ELF-1 (cell line): ENCODE measurements around the gene ACADL.

Source experiments
- DNase-seq: peaks from one replicate; pipeline ENCODE4 v3.0.0-alpha.2; 2016; ENCODE audit warnings: low read depth, low spot score

Gene ACADL

DNA sequence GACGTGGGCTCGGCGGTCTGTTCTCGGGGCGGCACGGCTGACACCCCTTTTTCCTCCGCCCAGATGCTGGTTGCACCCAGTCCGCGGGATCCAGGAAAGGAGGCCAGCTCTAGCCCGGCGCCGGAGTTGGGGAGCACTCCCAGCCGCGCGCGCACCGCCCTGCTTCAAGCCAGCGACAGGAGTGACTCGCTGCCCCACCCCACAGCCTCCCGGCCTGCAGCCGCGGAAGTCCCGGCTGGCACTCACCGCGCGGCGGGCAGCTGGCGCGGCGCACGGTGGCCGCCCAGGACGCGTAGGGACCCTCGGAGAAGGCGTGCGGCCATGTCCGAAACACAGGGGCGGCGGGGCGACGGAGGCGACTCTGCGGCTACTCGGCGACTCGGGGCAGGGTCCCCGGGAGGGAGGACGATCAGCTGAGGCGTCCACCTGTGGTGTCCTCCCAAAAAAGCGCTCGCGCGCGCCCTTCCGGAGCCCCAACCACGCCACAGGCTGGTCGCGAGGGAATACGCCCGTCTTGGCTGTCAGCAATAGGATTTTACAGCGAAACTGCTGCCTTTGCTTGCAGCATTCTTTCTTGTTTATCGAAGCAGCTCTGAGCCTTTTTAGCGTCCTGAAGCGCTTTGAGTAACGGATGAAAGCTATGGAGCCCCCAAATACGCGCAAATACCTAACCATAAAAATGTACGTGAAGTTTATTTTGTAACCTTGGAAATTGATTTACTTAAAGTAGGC lies at the start of gene ACADL:
Gene ACADL (minus strand): TSS at position 507 of the 732 bp plus-strand sequence. CDS start 184 bp downstream, at position 323.
- peak; percentile 64 for DNase-seq

DNA sequence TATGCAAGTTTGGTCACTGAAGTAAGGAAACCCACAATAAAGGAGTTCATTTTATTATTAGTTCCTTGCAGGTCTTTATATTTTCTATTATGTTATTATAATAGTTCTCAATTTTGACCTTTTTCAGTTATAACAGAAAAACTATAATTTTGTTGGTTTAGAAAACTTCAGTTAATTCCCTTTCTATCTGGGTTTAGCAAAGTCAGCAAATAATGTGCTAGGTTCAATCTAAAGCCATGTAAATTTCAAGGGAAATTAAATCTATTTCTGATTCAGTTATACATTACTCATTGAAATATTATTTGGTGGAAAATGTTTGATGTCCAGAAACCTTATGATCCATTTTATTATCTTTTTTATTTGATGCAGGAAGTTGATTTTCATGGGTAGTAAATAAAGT lies 46.1 kb upstream of the ACADL start:
- DNase-seq = no peak

DNA sequence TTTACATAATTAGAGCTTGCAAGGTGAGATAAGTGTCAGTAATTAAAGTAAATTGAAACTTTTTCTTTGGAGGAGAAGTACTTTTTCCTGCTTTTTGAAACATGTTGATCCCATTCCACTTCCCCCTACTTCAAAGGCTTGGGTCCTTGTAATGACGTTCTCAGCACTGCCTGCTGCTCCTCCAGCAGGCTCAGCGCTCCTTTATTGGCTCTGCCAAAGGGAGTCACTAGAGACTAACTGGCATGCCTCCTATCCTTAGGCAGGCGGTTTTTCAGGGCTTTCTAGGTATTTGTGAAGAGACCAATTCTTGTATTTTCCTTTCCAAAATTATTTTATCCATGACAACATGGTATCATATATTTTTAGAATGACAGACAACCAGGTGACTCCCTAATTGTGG lies 43.9 kb upstream of the ACADL start:
- peak; percentile 6 for DNase-seq

DNA sequence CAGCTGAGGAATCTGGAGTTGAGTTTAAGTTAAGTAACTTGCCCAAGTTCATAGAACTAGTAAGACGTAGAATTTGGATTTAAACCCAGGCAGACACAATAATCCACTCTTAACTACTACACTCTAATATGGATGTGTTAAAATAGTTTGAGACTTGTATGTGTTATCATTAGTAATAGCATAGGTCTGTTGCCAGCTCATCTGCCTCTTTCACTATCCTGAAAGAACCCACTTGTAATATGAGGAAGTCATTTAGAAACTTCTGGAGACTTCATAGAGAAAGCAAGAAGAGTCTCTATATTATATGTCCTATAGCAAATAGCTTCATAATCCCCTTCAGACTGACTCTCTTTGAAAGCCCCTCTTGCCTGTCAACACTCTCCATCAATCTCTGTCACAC lies 43.0 kb upstream of the ACADL start:
- no peak for DNase-seq

DNA sequence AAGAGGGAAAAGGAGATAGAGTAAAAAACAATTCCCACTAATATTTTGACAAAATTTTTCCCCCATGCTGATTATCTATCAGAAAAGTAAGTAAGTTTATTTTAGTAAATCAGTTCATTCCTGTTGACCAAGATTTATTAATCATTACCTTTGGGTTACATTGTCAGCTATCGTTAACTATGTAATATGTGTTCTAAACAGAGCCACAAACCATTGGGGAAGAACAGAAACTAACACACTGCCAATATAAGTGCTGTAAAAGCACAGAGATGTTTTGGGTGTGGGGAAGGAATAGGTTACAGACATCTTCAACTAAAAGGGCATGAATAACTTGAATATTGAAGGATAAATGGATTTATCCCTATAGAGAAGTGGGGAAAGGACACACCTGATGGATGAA lies 42.5 kb upstream of the ACADL start:
- DNase-seq = no peak

DNA sequence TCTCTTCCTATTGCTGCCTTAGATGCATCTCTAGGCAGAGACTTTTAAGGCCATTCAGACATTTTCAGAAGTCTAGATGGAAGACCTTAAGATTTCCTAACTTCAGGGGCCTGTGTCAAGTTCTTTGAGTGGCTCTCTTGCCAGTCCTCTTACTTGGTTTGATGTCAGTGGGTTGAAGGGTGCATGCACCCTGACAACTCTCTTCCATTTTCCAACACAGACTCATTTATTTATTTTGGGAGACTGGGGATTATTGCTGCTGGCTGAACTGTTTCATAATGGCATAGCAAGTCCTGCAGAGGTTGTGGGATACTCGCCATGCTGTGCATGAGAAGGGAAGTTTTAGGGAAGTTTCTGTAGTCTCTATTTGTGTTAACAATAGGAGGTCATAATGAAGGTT lies 39.0 kb upstream of the ACADL start:
- no peak for DNase-seq

DNA sequence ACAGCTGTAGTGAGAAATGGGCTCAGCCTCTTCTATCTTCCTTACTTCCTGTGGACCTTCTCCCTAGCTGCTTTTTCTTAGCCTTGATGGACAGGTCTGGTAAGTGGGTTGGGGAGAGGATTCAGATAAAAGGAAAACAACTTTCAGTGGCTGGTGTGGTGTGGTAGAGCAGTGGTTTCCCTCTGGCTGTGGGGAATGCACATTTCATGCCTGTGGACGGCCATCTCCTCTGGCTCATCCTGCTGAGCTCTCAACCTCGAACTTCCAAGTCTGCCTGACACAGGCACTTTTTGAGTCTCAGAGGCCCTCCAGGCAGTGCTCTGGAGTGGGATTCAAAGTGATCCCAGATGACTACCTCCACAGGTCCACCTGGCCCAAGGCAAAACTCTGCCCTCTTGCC lies 38.6 kb upstream of the ACADL start:
- peak; percentile 2 for DNase-seq

DNA sequence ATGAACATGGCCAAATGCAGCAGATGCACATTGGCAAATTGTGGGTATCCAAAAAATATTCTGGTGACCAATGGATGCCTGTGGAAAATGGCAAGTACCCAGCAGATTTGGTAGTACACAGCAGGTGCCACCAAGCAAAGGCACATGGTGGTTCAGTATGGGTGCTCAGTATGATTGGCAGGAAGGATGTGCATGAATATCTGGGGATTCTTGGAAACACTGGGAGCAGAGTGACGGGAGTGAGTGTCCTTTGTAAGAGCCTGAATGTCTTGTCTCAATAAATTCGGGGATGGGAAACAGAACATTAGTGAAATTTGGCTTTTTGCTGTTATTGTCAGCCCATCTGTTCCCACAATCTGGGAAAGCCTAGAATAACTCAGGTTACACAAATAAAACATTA lies 36.8 kb upstream of the ACADL start:
- DNase-seq = no peak

DNA sequence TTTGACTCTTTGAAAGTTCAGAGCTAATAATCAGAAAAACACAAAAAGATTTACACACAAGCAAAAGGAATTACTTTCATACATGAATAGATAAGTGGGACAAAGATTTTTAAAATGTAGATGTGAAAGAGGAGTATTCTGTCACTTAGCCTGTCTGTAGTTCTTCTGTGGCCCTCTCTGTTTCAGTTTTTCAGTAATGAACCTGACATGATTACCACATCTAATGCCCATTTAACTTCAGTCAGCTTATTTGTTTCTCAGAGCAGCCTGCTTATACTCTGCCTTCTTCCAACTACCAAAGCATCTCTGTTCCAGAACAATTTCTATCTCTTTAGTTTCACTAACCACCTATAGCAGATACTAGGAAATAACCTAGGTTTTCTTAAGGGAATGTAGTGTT lies 34.4 kb upstream of the ACADL start:
- no peak for DNase-seq

DNA sequence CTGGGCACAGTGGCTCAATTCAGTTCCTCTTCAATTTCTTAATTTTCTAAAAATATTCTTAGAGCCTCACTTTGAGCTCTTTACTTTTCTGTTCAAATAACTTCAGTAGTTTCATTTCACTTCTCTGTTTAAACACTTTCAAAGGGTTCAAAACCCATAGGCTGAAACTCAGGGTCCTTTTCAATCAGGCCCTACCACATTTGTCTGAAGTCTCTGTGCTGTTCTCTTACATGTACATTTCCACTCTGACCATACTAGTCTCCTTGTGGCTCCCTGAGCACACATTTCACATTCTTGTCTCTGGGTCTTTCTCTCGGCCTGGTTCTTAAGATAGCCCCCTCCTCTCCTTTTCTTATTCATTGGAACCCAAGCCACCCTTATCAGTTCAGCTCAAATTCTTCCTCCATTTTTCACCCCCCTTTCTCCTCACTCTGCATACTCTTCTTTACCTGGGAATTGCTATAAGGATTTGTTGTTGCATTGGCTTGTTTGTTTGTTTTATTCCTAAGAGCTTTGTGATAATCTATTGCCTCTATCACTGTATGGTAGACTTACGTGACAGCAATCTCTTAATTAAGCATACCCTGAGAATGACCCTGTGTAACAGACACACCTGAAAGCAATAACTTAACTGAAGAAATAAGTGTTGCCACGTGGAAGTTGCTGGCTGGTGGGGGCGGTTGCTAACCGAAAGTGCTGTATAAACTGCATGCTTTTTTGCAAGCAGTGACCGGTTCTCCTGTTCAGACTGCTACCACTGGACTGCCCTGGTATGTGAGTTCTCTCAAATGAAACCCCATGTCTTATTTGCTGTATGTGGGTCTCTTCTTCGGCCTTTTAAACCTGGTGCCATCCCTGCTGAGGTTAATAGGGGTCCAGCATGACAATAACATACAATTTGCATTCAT lies 27.7 kb upstream of the ACADL start:
- DNase-seq = no peak

DNA sequence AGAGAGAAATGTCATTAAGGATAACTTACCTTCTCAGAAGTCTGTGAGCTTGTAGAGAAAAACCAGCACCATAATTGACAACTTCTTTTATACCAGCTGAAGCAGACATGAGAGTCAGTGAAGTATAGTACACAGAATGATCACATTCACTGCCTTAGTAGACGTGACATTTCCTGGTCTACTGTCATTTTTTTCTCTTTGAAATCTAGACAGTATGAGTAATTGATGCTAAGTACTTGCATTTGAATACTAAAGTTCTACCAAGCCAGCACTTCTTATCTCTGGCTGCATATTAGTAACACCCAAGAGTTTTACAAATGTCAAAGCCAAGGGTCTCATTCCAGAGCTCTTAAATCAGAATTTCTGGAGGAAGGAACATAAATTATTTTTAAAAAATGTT lies 25.4 kb upstream of the ACADL start:
- no peak for DNase-seq

DNA sequence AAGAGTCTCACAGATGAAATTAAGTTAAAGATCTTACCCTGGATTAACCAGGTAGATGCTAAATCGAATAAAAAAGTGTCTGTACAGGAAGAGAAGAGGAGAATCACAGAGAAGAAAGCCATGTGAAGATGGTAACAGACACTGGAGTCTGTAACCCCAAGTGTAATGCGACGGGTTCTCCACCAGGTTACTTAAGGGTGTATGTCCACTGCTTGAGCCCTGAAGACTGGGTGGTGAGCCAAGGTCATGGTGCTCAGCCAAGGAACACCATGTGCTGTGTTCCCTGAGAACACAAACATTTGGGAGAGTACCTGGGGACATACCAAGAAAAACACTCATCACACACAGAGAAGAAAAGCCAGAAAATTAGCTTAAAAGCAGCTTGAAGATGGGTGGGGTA lies 8.2 kb upstream of the ACADL start:
- DNase-seq = no peak

DNA sequence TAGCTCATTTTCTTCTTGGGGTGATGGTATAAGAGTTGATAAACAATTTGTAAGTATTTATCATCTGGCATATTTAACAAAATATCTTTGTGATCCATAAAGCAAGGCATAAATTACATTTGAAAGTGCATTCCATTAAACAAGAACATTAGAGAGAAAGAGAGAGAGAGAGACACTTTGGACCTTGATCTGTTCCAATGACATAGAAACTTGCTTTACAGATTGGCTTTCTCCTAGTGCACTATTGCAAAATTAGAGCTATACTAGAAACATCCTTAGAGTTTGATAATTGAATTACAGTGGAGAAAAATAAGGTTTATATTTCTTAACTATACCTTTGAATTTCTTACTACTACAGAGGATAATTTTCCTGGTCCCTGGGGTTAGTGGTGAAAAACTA lies 5.7 kb upstream of the ACADL start:
- no peak for DNase-seq

DNA sequence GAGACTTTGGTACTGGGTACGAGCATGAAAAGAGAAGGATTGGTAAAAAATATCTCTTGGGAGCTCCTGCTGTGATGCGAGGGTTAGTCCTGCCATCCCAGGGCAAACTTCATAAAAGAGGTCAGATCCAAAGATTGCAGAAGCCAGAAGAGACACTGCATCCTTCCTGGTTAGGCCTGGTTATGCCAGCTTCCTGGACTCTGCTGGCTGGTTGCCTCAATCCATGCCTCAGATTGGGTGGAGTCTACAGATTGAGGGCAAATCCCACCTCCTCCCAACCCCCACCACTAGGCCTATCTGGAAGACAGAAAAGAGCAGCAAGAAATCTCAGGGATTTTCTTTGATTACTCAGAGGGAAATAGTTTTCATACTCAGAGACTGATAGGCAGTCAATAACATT lies 5.3 kb upstream of the ACADL start:
- DNase-seq = no peak

DNA sequence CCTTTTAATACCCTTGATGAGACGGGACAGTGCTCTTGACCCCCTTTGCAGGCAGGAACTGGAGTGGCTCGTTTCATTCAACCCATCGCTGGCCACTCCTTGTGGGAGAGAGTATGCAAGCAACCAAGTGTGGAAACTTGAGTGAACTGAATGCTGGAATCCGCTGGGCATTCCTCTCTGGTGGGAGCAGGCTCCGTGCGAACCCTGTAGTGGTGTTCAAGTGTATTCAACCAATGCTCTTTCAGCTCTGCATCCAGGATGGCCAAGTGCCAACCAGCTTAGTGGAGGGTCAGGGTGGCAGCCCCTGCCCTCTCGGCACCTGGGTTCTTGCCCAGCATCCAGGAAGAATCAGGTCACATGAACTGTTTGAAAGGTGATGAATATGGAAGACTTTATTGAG lies 3.3 kb upstream of the ACADL start:
- no peak for DNase-seq

DNA sequence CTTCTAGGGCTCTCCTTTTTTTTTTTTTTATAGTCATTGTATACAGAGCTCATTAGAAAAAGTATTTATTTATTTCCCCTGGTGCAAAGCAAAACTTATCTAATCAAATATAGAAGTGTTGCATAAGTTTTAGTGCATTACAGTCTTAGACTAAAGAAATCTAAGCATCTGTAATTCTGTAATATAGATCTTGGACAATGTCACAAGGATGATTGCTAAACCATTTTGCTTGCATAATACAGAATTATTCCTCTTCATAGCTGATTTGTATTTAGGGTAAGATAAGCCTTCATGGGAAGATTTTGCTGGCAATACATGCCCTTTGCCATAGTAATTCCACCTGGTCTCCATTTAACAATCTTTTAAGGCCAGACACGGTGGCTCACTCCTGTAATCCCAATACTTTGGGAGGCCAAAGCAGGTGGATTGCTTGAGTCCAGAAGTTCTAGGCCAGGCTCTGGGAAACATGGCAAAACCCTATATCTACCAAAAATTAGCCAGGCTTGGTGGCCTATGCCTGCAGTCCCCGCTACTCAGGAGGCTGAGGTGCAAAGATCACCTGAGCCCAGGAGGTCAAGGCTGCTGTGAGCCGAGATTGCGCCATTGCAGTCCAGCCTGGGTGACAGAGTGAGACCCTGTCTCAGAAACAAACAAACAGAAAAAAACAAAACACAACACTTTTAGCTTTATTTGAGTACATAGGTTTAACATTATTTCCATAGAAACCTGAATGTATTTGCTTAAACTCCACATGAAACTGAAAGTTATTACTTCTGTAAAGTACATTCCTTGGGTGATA lies 2.2 kb upstream of the ACADL start:
- DNase-seq = no peak

DNA sequence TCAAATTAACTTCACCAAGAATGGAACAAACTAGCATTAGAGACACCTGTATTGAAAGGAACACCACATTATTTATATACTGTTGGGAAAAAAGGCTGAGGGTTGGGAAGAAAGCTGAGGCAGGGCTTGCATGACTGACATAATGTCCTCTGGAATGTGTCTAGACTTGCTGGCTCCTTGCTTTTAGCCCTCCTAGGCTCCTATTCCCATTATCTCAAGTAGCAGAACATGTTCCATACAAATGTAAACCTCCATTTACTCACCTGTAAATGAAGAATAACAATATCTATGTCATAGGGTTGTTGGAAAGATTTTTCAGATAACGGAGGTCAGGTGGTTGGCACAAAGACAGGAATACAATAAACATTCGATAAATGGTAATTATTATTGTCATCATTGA lies 976 bp upstream of the ACADL start:
- DNase-seq = peak; percentile 14

DNA sequence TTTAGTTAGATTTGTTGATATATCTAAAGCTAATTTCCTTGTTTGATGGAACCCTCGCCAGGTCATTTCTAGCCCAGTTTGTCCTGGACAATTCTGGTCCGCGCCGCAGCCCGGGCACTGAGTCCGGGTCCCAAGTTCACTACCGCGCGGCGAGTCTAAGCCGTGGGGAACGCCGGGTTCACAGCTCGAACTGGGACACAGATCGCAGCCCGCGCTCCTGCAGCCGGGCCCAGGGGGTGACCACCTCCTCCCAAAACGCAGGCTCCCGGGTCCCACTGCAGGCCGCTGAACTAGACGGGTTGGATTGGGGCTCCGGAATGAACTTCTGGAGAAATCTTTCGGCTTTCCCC lies 681 bp downstream of the ACADL start:
- no peak for DNase-seq

DNA sequence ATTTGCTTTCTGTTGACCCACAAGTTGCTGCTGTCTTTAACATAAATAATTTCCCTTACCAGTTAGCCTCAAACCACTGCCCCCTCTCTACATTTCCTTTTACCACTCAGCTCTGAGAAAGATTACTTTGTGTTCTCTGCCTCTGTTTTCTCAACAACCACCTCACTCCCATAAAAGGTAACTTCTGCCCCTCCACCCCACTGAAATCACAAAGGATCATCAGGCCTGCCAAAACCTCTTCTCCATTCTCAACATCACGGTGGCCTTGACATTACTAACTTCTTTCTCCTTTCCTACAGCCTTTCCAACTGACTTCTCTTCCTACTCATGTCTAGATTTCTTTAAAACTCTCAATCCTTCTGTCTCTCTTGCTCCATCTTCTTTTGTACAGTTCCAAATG lies 10.1 kb downstream of the ACADL start:
- DNase-seq = no peak

DNA sequence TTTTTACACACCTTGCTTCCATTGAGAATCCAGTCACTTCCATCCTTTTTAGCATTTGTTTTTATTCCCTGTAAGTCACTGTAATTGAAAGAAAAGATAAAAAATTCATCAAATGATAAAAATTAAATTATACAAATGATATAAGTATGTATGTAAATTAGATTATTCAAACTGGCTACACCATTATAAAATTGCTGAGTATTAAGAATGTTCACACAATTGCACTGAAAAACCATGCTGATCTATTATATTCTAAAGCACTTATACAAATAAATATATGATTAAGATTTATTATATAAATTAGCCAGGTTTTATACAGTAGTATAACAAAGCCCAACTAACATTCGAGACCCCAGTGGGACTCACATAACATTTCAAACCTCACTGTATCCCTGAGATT lies 15.1 kb downstream of the ACADL start:
- DNase-seq = no peak

DNA sequence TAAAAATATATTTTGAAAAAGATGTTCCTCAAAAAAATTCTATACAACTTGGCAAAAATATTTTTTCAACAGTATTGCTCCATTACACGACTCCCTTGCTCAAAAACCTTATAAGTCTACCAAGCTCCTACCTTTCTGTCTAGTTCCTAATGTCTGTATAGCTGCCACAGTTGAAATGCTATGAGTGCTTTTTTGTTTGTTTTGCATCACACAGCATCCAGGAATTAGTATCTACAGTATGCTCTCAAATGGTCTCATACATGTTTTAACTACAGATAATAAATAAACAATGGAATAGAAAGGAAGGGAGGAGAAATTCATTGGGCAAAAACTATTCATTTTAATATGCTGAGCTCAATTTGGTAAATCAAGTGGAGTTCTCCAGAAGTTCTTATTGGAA lies 17.3 kb downstream of the ACADL start:
- no peak for DNase-seq

DNA sequence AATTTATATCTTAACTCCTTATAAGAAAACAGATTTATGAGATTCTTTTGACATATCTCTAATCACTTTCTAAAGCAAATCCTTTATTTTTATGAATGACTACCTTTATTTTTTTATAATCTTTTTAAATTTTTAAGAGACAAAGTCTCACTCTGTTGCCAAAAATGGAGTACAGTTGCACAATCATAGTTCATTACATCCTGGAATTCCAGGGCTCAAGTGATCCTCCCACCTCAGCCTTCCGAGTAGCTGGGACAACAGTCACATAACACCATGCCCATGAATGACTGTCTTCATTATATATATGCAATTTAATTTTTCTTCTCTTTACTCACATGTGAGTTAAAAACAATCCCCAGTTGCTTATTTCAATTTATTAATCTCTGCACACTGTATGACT lies 21.7 kb downstream of the ACADL start:
- DNase-seq = no peak
